Parathyroid adenoma (tissue), 2 donors: ENCODE results near the gene GNS.

ENCODE experiments used
- H2AFZ ChIP-seq: fragments of 300-600 bp; sonication (generic); one replicate; pipeline ENCODE4 v1.7.0; 2017; ENCODE audit warnings: antibody characterized with exemption, mild to moderate bottlenecking
- H3K27ac ChIP-seq: fragments of 300-600 bp; sonication (generic); one replicate; pipeline ENCODE4 v1.7.0; 2017
- H3K27me3 ChIP-seq: fragments of 300-600 bp; sonication (generic); one replicate; pipeline ENCODE4 v1.7.0; 2017; ENCODE audit warnings: low read length; ENCODE audit not compliant: control insufficient read depth, insufficient read depth
- H3K36me3 ChIP-seq: fragments of 300-600 bp; sonication (generic); one replicate; pipeline ENCODE4 v1.7.0; 2017; ENCODE audit warnings: low read length; ENCODE audit not compliant: control insufficient read depth, insufficient read depth
- H3K4me1 ChIP-seq: fragments of 300-600 bp; sonication (generic); one replicate; pipeline ENCODE4 v1.7.0; 2017; ENCODE audit warnings: control low read depth
- H3K4me2 ChIP-seq: fragments of 300-600 bp; sonication (generic); one replicate; pipeline ENCODE4 v1.7.0; 2017; ENCODE audit warnings: low read length
- H3K4me3 ChIP-seq: fragments of 300-600 bp; sonication (generic); one replicate; pipeline ENCODE4 v1.7.0; 2017; ENCODE audit warnings: low read depth, low read length
- H3K79me2 ChIP-seq: fragments of 300-600 bp; sonication (generic); one replicate; pipeline ENCODE4 v1.7.0; 2017; ENCODE audit warnings: control low read depth
- H3K9ac ChIP-seq: fragments of 300-600 bp; sonication (generic); one replicate; pipeline ENCODE4 v1.7.0; 2017; ENCODE audit warnings: mild to moderate bottlenecking
- H3K9me3 ChIP-seq: fragments of 300-600 bp; sonication (generic); one replicate; pipeline ENCODE4 v1.7.0; 2017; ENCODE audit warnings: low read length; ENCODE audit not compliant: control insufficient read depth
- TF ChIP-seq, protein P1 (sequence below): fragments of 300-600 bp; sonication (generic); IDR thresholded peaks from one replicate; pipeline ENCODE4 v1.7.0; 2017; ENCODE audit warnings: antibody characterized with exemption, mild to moderate bottlenecking
- donor health status: primary hyperparathyroidism.

The GNS gene

DNA sequence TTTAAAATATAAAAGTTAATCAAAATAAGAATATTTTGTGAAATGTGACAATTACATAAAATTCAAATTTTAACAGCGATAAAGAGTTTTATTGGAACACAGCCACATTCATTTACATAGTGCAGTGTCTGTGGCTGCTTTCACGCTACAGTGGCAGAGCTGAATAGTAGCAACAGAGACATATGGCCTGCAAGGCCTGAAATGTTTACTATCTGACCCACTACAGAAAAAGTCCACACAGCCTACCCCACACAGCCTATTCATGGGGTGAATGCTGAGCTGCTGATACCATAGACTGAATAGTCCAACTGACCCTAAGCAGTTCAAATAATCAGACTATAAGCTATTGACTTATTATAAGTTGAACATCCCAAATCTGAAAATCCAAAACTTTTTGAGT is 13.2 kb downstream of the GNS start:
- Histone ChIP-seq H3K36me3 (no peaks in the 10 kb centered on the region), H3K9me3 (no peaks in the 10 kb centered on the region), H3K27ac (no peak overlapping the region), H3K4me3 (no peak overlapping the region), H3K27me3 (no peaks in the 10 kb centered on the region), H3K9ac (no peak overlapping the region), H3K79me2 (no peaks in the 10 kb centered on the region), H3K4me1 (no peaks in the 10 kb centered on the region), H2AFZ (no peak overlapping the region), H3K4me2 (no peak overlapping the region)
- TF ChIP-seq, protein P1, sequence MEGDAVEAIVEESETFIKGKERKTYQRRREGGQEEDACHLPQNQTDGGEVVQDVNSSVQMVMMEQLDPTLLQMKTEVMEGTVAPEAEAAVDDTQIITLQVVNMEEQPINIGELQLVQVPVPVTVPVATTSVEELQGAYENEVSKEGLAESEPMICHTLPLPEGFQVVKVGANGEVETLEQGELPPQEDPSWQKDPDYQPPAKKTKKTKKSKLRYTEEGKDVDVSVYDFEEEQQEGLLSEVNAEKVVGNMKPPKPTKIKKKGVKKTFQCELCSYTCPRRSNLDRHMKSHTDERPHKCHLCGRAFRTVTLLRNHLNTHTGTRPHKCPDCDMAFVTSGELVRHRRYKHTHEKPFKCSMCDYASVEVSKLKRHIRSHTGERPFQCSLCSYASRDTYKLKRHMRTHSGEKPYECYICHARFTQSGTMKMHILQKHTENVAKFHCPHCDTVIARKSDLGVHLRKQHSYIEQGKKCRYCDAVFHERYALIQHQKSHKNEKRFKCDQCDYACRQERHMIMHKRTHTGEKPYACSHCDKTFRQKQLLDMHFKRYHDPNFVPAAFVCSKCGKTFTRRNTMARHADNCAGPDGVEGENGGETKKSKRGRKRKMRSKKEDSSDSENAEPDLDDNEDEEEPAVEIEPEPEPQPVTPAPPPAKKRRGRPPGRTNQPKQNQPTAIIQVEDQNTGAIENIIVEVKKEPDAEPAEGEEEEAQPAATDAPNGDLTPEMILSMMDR: no peak

- TF ChIP-seq, protein P1: no peak
- no peaks in the 10 kb centered on the region for H3K36me3 ChIP-seq
Observed at GRCh38 chr12:64745259-64745807, 13.9 kb downstream of the GNS start.

DNA sequence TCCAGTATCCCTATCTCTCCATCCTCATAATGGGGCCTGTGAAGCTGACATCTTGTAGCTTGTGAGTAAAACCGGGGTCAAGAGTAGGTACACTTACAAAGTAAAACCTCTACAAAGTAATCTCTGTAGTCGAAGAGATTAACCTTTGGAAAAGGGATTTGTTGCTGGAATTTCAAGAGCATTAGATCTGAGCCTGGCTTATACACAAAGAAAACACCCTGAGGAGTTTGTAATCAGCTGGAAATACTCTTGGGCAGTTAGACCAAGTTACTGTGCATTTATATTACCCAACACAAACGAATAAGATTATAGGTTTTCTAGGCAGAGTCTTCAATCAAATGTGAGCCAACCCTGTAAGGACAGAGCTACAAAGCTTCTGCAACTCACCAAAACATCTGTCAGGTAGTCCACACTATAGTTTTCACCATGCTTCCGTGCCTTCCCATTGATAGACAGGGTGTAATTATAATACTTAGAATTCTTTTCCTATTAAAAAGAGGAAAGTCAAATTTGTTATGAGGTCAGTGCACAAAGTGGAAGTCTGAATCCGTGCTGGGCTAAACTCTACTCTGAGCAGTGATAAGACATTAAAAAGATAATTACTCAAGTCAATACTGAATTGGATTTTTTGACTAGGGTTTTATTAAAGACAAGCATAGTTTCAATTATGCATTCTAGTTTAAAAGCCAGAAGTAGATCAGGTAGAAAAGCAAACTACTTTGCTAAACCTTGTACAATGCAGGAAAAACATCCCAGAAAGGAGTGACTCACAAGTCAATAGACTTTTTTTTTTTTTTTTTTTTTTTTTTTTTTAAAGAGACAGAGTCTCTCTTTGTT is 14.6 kb downstream of the GNS start:
- no peak overlapping the region for H3K27ac ChIP-seq
- TF ChIP-seq, protein P1: no peak
- H3K4me3 ChIP-seq: no peak overlapping the region
- no peaks in the 10 kb centered on the region for H3K79me2 ChIP-seq
- no peak overlapping the region for H3K4me2 ChIP-seq
- H3K4me1 ChIP-seq: no peaks in the 10 kb centered on the region
- no peaks in the 10 kb centered on the region for H3K27me3 ChIP-seq
- no peaks in the 10 kb centered on the region for H3K36me3 ChIP-seq
- H2AFZ ChIP-seq: no peak overlapping the region
- no peak overlapping the region for H3K9ac ChIP-seq
- no peaks in the 10 kb centered on the region for H3K9me3 ChIP-seq

More at GRCh38 chr12:64745259-64745807, 13.9 kb downstream of the GNS start:
- H3K27me3 ChIP-seq: no peaks in the 10 kb centered on the region
- no peaks in the 10 kb centered on the region for H3K79me2 ChIP-seq
- no peaks in the 10 kb centered on the region for H3K4me1 ChIP-seq
- no peaks in the 10 kb centered on the region for H3K9me3 ChIP-seq
- H3K27ac ChIP-seq: no peak overlapping the region
- no peak overlapping the region for H3K9ac ChIP-seq
- no peak overlapping the region for H2AFZ ChIP-seq
- H3K4me3 ChIP-seq: no peak overlapping the region
- H3K4me2 ChIP-seq: no peak overlapping the region

DNA sequence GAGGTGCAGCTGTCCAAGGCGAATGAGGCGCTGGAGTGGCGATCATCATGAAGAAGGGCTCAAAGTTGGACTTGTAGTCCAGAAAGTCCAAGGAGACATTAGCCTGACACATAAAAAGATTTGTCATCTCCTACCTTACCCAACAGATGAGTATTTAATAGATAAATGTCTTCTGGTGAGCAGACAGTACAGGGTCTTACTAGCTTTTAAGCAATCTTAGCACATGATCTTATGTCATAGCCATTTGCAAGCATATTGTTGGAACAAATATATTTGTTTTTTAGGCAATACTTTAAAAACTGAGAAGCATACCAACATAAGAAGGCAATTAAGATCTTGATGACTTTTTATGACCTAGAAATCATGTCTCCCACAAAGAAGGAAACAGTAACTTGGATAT is 16.0 kb downstream of the GNS start:
- TF ChIP-seq, protein P1: no peak
- H3K79me2 ChIP-seq: no peaks in the 10 kb centered on the region
- H2AFZ ChIP-seq: no peak overlapping the region
- no peak overlapping the region for H3K27ac ChIP-seq
- H3K9me3 ChIP-seq: no peaks in the 10 kb centered on the region
- no peaks in the 10 kb centered on the region for H3K27me3 ChIP-seq
- H3K4me1 ChIP-seq: no peaks in the 10 kb centered on the region
- H3K36me3 ChIP-seq: no peaks in the 10 kb centered on the region
- H3K4me2 ChIP-seq: no peak overlapping the region
- no peak overlapping the region for H3K4me3 ChIP-seq
- H3K9ac ChIP-seq: no peak overlapping the region
